ENCODE results near the gene HELZ2.

Gene HELZ2

GRCh38 chr20:63527184-63527583 is 46.9 kb downstream of the HELZ2 start:
- Histone ChIP-seq H3K9me2 (replicated peaks; ENCODE audit: low read depth, low read length) (no peaks in the 10 kb centered on the region), H4K20me1 (ENCODE audit: insufficient read depth, low read length, poor library complexity, severe bottlenecking) (peaks cover 15% of the 10 kb centered on the region), H3K9ac (ENCODE audit: low read depth, low read length, poor library complexity, severe bottlenecking) (no peak overlapping the region), H3K4me3 (ENCODE audit: low read length, poor library complexity, severe bottlenecking) (no peak overlapping the region), H3K79me2 (ENCODE audit: insufficient read depth, low read length) (peaks cover 13% of the 10 kb centered on the region), H3K27me3 (ENCODE audit: insufficient read depth, low read length, poor library complexity, severe bottlenecking) (no peaks in the 10 kb centered on the region), H3K36me3 (ENCODE audit: insufficient read depth, low read length) (no peaks in the 10 kb centered on the region), H3K9me3 (ENCODE audit: insufficient read depth, low read depth, low read length) (no peaks in the 10 kb centered on the region), H3K4me2 (ENCODE audit: low read depth, low read length, poor library complexity, severe bottlenecking) (no peak overlapping the region), H2AFZ (ENCODE audit: low read length) (no peak overlapping the region), H3K4me1 (ENCODE audit: insufficient read depth, low read length, poor library complexity, severe bottlenecking) (peaks cover 5% of the 10 kb centered on the region), H3F3A (ENCODE audit: low read depth) (0 out of 2 replicates have a peak, but pooled peaks cover 3% of the 10 kb centered on the region)
- TF ChIP-seq EZH2phosphoT487 (IDR thresholded peaks at IDR 0.05; ENCODE audit: borderline replicate concordance), result no peak
- TF ChIP-seq, protein P1, sequence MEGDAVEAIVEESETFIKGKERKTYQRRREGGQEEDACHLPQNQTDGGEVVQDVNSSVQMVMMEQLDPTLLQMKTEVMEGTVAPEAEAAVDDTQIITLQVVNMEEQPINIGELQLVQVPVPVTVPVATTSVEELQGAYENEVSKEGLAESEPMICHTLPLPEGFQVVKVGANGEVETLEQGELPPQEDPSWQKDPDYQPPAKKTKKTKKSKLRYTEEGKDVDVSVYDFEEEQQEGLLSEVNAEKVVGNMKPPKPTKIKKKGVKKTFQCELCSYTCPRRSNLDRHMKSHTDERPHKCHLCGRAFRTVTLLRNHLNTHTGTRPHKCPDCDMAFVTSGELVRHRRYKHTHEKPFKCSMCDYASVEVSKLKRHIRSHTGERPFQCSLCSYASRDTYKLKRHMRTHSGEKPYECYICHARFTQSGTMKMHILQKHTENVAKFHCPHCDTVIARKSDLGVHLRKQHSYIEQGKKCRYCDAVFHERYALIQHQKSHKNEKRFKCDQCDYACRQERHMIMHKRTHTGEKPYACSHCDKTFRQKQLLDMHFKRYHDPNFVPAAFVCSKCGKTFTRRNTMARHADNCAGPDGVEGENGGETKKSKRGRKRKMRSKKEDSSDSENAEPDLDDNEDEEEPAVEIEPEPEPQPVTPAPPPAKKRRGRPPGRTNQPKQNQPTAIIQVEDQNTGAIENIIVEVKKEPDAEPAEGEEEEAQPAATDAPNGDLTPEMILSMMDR (conservative IDR thresholded peaks at IDR 0.05; ENCODE audit: low read length), result no peak

DNA sequence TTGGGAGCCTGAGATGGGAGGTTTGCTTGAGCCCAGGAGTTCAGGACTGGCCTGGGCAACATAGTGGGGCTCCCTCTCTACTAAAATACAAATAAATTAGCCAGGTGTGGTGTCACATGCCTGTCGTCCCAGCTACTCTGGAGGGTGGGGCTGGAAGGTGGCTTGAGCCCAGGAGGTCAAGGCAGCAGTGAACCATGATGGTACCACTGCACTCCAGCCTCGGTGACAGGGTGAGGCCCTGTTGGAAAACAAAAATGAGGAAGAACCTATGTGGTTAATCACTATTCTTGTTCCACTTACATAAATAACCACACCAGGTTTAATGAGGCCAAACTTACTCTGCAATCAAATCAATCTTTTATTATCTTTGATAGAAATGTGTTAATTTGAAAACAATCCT is 48.1 kb downstream of the HELZ2 start:
- no peak for TF ChIP-seq EZH2phosphoT487 (IDR thresholded peaks at IDR 0.05; ENCODE audit: borderline replicate concordance)
- TF ChIP-seq, protein P1 (conservative IDR thresholded peaks at IDR 0.05; ENCODE audit: low read length), result no peak
- Histone ChIP-seq H3K79me2 (ENCODE audit: insufficient read depth, low read length) (peaks cover 25% of the 10 kb centered on the region), H3K9me3 (ENCODE audit: insufficient read depth, low read depth, low read length) (no peaks in the 10 kb centered on the region), H3K4me2 (ENCODE audit: low read depth, low read length, poor library complexity, severe bottlenecking) (no peak overlapping the region), H3K4me1 (ENCODE audit: insufficient read depth, low read length, poor library complexity, severe bottlenecking) (peaks cover 8% of the 10 kb centered on the region), H3K27me3 (ENCODE audit: insufficient read depth, low read length, poor library complexity, severe bottlenecking) (no peaks in the 10 kb centered on the region), H3K9me2 (replicated peaks; ENCODE audit: low read depth, low read length) (no peaks in the 10 kb centered on the region), H4K20me1 (ENCODE audit: insufficient read depth, low read length, poor library complexity, severe bottlenecking) (peaks cover 27% of the 10 kb centered on the region), H3F3A (ENCODE audit: low read depth) (0 out of 2 replicates have a peak, but pooled peaks cover 3% of the 10 kb centered on the region), H3K4me3 (ENCODE audit: low read length, poor library complexity, severe bottlenecking) (no peak overlapping the region), H3K9ac (ENCODE audit: low read depth, low read length, poor library complexity, severe bottlenecking) (no peak overlapping the region), H2AFZ (ENCODE audit: low read length) (no peak overlapping the region), H3K36me3 (ENCODE audit: insufficient read depth, low read length) (no peaks in the 10 kb centered on the region; the same call in 1 of the 2 replicates)

DNA sequence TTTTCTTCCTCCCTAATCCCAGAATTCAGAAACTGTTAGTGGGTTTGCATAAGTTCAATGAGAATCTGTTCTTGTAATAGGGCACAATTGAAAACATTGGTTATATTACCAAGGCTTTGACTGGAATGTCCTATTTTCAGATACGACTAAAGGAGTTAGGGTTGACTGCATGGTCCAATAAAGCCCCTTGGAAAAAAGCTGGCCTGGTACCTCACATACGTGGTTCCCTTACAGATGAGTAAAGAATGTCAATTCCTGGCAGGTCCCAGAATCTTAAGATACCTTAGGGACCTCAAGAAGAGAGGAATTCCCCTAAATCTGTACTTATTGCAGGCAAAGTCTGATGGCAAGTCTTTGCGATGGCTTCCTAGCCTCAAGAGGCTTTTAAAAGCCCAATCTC is 48.9 kb downstream of the HELZ2 start:
- no peaks in the 10 kb centered on the region; the same call in 1 of the 2 replicates for H3K36me3 ChIP-seq (ENCODE audit: insufficient read depth, low read length)
- H3K9ac ChIP-seq (ENCODE audit: low read depth, low read length, poor library complexity, severe bottlenecking), result no peak overlapping the region
- H3K4me3 ChIP-seq (ENCODE audit: low read length, poor library complexity, severe bottlenecking), result no peak overlapping the region
- H3K4me1 ChIP-seq (ENCODE audit: insufficient read depth, low read length, poor library complexity, severe bottlenecking), result peaks cover 10% of the 10 kb centered on the region
- peaks cover 27% of the 10 kb centered on the region for H4K20me1 ChIP-seq (ENCODE audit: insufficient read depth, low read length, poor library complexity, severe bottlenecking)
- no peak overlapping the region for H2AFZ ChIP-seq (ENCODE audit: low read length)
- peaks cover 26% of the 10 kb centered on the region for H3K79me2 ChIP-seq (ENCODE audit: insufficient read depth, low read length)
- TF ChIP-seq EZH2phosphoT487 (IDR thresholded peaks at IDR 0.05; ENCODE audit: borderline replicate concordance), result no peak
- TF ChIP-seq, protein P1 (conservative IDR thresholded peaks at IDR 0.05; ENCODE audit: low read length), result no peak
- H3F3A ChIP-seq (ENCODE audit: low read depth), result 0 out of 2 replicates have a peak, but pooled peaks cover 3% of the 10 kb centered on the region
- H3K9me3 ChIP-seq (ENCODE audit: insufficient read depth, low read depth, low read length), result no peaks in the 10 kb centered on the region
- no peaks in the 10 kb centered on the region for H3K9me2 ChIP-seq (replicated peaks; ENCODE audit: low read depth, low read length)
- no peaks in the 10 kb centered on the region for H3K27me3 ChIP-seq (ENCODE audit: insufficient read depth, low read length, poor library complexity, severe bottlenecking)
- H3K4me2 ChIP-seq (ENCODE audit: low read depth, low read length, poor library complexity, severe bottlenecking), result no peak overlapping the region

All from Loucy (cell line).